Gastrocnemius medialis (tissue), 4 donors: Measurements from ENCODE around the gene DVL1.

ENCODE experiments used
- POLR2A ChIP-seq, 2 donors: fragments of 450-650 bp; IDR thresholded peaks; one replicate each; pipeline ENCODE4 v1.6.1; 2017; ENCODE audit warnings: antibody characterized with exemption in 2 of 2, mild to moderate bottlenecking in 2 of 2, moderate library complexity in 2 of 2
- TF ChIP-seq, protein P1 (sequence below), 5 experiments: fragments of 450-650 bp in 3 of 5; fragments of 200-600 bp in 2 of 5; sonication (generic) in 2 of 5; IDR thresholded peaks in 4 of 5; conservative IDR thresholded peaks in 1 of 5; 1 replicate in 4 of 5; 2 replicates in 1 of 5; pipeline ENCODE4 v1.5.1; 2016 to 2019; ENCODE audit warnings: antibody characterized with exemption in 5 of 5, mild to moderate bottlenecking in 3 of 5, moderate library complexity in 3 of 5

DNA sequence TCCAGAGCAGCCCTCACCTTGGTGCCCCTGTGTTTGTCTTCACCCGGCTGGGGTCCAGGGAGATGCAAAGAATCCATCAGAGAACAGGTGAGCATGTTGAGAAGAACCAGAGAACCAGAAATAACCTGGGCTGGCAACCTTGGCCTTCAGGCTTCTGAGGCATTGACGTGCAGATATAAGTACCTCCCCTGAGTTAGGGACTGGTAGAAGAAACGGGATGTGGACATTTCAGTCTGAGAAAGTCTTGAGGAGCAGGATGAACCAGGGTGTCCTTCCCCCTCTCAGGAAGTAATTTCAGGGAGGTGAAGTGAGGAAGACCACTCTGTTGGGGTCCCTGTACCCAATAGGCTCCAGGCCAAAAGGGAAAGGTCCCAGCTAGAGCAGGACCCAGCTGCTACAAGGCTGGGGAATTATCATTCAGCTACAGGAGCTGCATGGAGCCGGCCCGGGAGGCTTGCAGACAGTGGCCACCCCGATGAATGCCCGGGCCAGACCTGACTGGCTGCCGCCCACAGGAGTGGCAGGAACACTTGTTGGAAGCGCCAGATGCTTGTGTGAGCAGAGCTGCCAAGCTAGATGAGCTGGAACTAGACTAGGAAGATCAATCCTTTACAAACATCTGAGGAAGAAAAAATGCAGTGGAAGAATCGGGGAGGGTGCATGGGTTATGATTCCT is 27.5 kb upstream of the DVL1 start:
- TF ChIP-seq, protein P1, sequence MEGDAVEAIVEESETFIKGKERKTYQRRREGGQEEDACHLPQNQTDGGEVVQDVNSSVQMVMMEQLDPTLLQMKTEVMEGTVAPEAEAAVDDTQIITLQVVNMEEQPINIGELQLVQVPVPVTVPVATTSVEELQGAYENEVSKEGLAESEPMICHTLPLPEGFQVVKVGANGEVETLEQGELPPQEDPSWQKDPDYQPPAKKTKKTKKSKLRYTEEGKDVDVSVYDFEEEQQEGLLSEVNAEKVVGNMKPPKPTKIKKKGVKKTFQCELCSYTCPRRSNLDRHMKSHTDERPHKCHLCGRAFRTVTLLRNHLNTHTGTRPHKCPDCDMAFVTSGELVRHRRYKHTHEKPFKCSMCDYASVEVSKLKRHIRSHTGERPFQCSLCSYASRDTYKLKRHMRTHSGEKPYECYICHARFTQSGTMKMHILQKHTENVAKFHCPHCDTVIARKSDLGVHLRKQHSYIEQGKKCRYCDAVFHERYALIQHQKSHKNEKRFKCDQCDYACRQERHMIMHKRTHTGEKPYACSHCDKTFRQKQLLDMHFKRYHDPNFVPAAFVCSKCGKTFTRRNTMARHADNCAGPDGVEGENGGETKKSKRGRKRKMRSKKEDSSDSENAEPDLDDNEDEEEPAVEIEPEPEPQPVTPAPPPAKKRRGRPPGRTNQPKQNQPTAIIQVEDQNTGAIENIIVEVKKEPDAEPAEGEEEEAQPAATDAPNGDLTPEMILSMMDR (IDR thresholded peaks at IDR 0.05 in 4 of 5, conservative IDR thresholded peaks at IDR 0.05 in 1 of 5) = no peak
- no peak for TF ChIP-seq POLR2A (IDR thresholded peaks at IDR 0.05)
